ENCODE measurements around the gene IL4.

DNA sequence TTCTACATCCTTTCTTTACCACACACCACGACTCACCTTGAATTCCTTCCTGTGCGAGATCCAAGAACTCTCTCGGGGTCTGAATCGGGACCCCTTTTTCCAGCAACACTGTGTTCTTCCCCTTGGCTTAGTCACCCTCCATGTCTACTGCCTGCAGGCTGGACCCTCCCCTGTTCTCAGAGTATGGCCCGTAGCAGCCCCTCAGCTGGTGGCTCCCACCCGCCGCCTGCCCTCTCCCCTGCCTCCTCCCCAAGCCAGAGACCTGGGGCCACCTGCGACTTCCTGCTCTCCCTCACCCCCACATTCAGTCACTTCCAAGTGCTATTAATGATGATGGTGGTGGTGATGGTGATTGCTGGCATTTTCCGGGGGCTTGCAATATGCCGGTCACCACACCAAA lies 6.5 kb upstream of the IL4 start:
- TF ChIP-seq CREB1 (CRISPR knock-in tag; IDR thresholded peaks at IDR 0.05): no peak
- TF ChIP-seq, protein P1, sequence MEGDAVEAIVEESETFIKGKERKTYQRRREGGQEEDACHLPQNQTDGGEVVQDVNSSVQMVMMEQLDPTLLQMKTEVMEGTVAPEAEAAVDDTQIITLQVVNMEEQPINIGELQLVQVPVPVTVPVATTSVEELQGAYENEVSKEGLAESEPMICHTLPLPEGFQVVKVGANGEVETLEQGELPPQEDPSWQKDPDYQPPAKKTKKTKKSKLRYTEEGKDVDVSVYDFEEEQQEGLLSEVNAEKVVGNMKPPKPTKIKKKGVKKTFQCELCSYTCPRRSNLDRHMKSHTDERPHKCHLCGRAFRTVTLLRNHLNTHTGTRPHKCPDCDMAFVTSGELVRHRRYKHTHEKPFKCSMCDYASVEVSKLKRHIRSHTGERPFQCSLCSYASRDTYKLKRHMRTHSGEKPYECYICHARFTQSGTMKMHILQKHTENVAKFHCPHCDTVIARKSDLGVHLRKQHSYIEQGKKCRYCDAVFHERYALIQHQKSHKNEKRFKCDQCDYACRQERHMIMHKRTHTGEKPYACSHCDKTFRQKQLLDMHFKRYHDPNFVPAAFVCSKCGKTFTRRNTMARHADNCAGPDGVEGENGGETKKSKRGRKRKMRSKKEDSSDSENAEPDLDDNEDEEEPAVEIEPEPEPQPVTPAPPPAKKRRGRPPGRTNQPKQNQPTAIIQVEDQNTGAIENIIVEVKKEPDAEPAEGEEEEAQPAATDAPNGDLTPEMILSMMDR (IDR thresholded peaks at IDR 0.05): no peak
- no peak for TF ChIP-seq CBFB (CRISPR knock-in tag; IDR thresholded peaks at IDR 0.05; ENCODE audit: low read depth)
- TF ChIP-seq SMAD3 (CRISPR knock-in tag; IDR thresholded peaks at IDR 0.05; ENCODE audit: borderline replicate concordance): no peak
- no peak for TF ChIP-seq CREM (CRISPR knock-in tag; IDR thresholded peaks at IDR 0.05)
- no peak for TF ChIP-seq JUN (CRISPR knock-in tag; IDR thresholded peaks at IDR 0.05)

All from WTC11 (cell line).